DOHH2 (cell line): ENCODE measurements around the gene NDUFC2.

Experiments used
- EZH2phosphoT487 ChIP-seq: fragments of 200-600 bp; sonication (generic); IDR thresholded peaks from 2 replicates; pipeline ENCODE4 v1.6.1; 2017; ENCODE audit warnings: borderline replicate concordance, mild to moderate bottlenecking, antibody characterized with exemption, low read length, moderate library complexity, mixed read lengths
- TF ChIP-seq, protein P1 (sequence below): fragments of 200-600 bp; sonication (generic); IDR thresholded peaks from one replicate; pipeline ENCODE4 v1.5.1; 2014; ENCODE audit warnings: antibody characterized with exemption, mild to moderate bottlenecking, low read depth, low read length; ENCODE audit not compliant: poor library complexity, severe bottlenecking

- TF ChIP-seq, protein P1, sequence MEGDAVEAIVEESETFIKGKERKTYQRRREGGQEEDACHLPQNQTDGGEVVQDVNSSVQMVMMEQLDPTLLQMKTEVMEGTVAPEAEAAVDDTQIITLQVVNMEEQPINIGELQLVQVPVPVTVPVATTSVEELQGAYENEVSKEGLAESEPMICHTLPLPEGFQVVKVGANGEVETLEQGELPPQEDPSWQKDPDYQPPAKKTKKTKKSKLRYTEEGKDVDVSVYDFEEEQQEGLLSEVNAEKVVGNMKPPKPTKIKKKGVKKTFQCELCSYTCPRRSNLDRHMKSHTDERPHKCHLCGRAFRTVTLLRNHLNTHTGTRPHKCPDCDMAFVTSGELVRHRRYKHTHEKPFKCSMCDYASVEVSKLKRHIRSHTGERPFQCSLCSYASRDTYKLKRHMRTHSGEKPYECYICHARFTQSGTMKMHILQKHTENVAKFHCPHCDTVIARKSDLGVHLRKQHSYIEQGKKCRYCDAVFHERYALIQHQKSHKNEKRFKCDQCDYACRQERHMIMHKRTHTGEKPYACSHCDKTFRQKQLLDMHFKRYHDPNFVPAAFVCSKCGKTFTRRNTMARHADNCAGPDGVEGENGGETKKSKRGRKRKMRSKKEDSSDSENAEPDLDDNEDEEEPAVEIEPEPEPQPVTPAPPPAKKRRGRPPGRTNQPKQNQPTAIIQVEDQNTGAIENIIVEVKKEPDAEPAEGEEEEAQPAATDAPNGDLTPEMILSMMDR, result no peak
- no peak for TF ChIP-seq EZH2phosphoT487
These were observed 47.6 kb downstream of the NDUFC2 start for GRCh38 chr11:78032090-78032489.
